ENCODE data around the gene PIP5K1C. TPM values are rescaled to one million over a fixed set of nuclear protein-coding genes. Genes with fewer than 3 reads are reported as not detected.

The PIP5K1C gene
- polyA plus RNA-seq, 1 donor from 2014 or later, result 7.1 TPM

DNA sequence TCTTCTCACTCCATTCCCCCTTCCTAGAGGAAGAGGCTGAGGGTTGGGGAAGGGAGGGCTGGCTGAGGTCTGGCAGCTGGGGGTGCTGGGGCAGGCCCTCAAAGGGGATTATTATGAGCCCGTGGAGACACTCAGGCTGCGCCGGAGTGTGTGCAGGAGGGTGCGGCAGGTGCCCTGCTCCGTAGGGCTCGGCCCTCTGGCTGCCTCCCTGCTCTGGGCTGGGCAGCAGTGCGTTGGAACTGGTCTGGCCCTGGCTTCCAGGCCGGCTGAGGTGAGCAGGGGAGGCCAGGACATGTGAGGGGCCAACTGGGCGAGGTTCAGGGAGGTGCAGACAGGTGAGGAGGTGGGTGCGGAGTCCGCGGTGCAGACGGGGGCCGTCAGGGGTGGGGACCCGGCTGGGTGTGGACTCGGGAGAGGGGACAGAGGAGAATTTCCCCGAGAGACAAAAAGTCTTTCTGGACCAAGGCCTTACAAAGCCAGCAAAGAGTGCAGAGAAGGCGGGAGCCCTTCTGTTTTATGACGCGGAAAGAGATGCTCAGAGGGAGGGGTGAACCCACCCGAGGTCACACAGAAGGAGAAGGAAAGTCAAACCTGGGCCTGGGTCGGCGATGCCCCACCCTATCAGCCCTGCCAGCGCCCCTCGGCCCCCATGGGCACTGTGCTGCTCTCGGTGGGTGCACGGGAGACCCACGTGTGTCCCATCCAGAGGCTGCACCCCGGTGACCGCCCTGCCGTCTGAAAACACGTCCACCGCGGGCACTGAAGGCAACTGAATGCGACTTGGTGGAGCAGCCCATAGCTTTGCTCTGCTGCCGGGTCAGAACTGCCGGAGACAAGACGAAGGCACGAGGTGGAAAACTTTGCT, 31.0 kb downstream of the PIP5K1C start:
- Histone ChIP-seq H3F3A (ENCODE audit: insufficient read depth, low read length, poor library complexity, severe bottlenecking) (no peaks in the 10 kb centered on the region), H3K4me3 (ENCODE audit: low read length) (no peak overlapping the region), H3K9me3 (ENCODE audit: low read length) (no peaks in the 10 kb centered on the region), H3K9me2 (ENCODE audit: insufficient read depth, low read length) (no peaks in the 10 kb centered on the region), H2AFZ (ENCODE audit: low read depth, low read length) (no peak overlapping the region), H3K79me2 (replicated peaks; ENCODE audit: insufficient read depth, low read length) (no peaks in the 10 kb centered on the region), H3K27me3 (ENCODE audit: insufficient read depth, low read depth, low read length) (no peaks in the 10 kb centered on the region), H3K9ac (ENCODE audit: low read length) (no peak overlapping the region), H3K4me2 (ENCODE audit: low read length) (no peak overlapping the region), H3K36me3 (ENCODE audit: insufficient read depth, low read length) (no peaks in the 10 kb centered on the region), H3K27ac (ENCODE audit: low read length) (no peak overlapping the region), H4K20me1 (ENCODE audit: insufficient read depth) (no peaks in the 10 kb centered on the region)
- no peak for TF ChIP-seq SMC3 (conservative IDR thresholded peaks at IDR 0.05; ENCODE audit: poor library complexity)
- no peak for TF ChIP-seq EP300 (conservative IDR thresholded peaks at IDR 0.05; ENCODE audit: poor library complexity, severe bottlenecking)
- no peak for TF ChIP-seq POLR2AphosphoS5 (IDR thresholded peaks at IDR 0.05)
- TF ChIP-seq TAF1 (IDR thresholded peaks at IDR 0.05; ENCODE audit: low read depth), result no peak
- no peak for TF ChIP-seq EZH2 (IDR thresholded peaks at IDR 0.05; ENCODE audit: borderline replicate concordance, insufficient read depth, low read length, poor library complexity, severe bottlenecking)
- TF ChIP-seq, protein P1, sequence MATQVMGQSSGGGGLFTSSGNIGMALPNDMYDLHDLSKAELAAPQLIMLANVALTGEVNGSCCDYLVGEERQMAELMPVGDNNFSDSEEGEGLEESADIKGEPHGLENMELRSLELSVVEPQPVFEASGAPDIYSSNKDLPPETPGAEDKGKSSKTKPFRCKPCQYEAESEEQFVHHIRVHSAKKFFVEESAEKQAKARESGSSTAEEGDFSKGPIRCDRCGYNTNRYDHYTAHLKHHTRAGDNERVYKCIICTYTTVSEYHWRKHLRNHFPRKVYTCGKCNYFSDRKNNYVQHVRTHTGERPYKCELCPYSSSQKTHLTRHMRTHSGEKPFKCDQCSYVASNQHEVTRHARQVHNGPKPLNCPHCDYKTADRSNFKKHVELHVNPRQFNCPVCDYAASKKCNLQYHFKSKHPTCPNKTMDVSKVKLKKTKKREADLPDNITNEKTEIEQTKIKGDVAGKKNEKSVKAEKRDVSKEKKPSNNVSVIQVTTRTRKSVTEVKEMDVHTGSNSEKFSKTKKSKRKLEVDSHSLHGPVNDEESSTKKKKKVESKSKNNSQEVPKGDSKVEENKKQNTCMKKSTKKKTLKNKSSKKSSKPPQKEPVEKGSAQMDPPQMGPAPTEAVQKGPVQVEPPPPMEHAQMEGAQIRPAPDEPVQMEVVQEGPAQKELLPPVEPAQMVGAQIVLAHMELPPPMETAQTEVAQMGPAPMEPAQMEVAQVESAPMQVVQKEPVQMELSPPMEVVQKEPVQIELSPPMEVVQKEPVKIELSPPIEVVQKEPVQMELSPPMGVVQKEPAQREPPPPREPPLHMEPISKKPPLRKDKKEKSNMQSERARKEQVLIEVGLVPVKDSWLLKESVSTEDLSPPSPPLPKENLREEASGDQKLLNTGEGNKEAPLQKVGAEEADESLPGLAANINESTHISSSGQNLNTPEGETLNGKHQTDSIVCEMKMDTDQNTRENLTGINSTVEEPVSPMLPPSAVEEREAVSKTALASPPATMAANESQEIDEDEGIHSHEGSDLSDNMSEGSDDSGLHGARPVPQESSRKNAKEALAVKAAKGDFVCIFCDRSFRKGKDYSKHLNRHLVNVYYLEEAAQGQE (IDR thresholded peaks at IDR 0.05; ENCODE audit: borderline replicate concordance), result no peak
- TF ChIP-seq MXI1 (conservative IDR thresholded peaks at IDR 0.05; ENCODE audit: poor library complexity, severe bottlenecking), result no peak
- no peak for TF ChIP-seq RAD21 (conservative IDR thresholded peaks at IDR 0.05)
- TF ChIP-seq, protein P2, sequence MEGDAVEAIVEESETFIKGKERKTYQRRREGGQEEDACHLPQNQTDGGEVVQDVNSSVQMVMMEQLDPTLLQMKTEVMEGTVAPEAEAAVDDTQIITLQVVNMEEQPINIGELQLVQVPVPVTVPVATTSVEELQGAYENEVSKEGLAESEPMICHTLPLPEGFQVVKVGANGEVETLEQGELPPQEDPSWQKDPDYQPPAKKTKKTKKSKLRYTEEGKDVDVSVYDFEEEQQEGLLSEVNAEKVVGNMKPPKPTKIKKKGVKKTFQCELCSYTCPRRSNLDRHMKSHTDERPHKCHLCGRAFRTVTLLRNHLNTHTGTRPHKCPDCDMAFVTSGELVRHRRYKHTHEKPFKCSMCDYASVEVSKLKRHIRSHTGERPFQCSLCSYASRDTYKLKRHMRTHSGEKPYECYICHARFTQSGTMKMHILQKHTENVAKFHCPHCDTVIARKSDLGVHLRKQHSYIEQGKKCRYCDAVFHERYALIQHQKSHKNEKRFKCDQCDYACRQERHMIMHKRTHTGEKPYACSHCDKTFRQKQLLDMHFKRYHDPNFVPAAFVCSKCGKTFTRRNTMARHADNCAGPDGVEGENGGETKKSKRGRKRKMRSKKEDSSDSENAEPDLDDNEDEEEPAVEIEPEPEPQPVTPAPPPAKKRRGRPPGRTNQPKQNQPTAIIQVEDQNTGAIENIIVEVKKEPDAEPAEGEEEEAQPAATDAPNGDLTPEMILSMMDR (IDR thresholded peaks at IDR 0.05; ENCODE audit: poor library complexity, severe bottlenecking), result no peak

DNA sequence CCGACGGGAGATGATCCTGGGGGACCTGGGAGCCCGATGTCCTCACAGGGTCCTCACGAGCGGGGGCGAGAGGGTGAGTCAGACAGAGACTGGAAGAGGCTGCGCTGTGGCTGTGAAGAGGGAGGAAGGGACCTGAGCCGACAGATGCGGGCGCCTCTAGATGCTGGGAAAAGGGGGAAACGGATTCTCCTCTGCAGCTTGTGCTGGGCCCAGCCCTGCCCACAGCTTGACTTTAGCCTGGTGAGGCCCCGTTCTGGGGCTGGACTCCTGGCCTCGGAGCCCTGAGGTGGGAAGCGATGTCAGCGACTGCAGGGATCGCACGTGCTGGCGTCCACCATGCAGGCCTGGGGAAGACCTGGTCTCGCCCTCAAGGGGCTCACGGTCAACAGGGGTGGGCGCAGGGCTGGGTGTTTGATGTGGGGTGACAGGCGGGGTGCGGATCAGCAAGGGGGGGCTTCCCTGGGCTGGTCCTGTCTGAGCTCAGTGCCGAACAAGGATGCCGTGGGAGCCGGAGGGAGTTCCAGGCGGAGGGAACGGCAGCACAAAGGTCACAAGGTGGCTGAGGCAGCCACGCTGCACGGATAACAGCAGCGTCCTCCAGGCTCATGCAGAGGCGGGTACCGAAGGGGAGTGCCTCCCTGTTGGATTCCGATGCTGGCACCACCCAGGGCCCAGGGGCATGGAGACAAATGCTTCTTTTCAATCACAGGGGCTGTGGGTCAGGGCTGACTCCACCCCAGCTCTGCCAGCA, 31.8 kb downstream of the PIP5K1C start:
- H3K79me2 ChIP-seq (replicated peaks; ENCODE audit: insufficient read depth, low read length), result no peaks in the 10 kb centered on the region
- TF ChIP-seq POLR2AphosphoS5 (IDR thresholded peaks at IDR 0.05), result no peak
- TF ChIP-seq MXI1 (conservative IDR thresholded peaks at IDR 0.05; ENCODE audit: poor library complexity, severe bottlenecking), result no peak
- no peak for TF ChIP-seq EP300 (conservative IDR thresholded peaks at IDR 0.05; ENCODE audit: poor library complexity, severe bottlenecking)
- TF ChIP-seq, protein P2 (IDR thresholded peaks at IDR 0.05; ENCODE audit: poor library complexity, severe bottlenecking), result no peak
- TF ChIP-seq TAF1 (IDR thresholded peaks at IDR 0.05; ENCODE audit: low read depth), result no peak
- no peak for TF ChIP-seq SMC3 (conservative IDR thresholded peaks at IDR 0.05; ENCODE audit: poor library complexity)
- no peak for TF ChIP-seq RAD21 (conservative IDR thresholded peaks at IDR 0.05)
- TF ChIP-seq, protein P1 (IDR thresholded peaks at IDR 0.05; ENCODE audit: borderline replicate concordance), result no peak
- TF ChIP-seq EZH2 (IDR thresholded peaks at IDR 0.05; ENCODE audit: borderline replicate concordance, insufficient read depth, low read length, poor library complexity, severe bottlenecking), result no peak
- no peak overlapping the region for H3K27ac ChIP-seq (ENCODE audit: low read length)
- H2AFZ ChIP-seq (ENCODE audit: low read depth, low read length), result no peak overlapping the region
- no peak overlapping the region for H3K9ac ChIP-seq (ENCODE audit: low read length)
- H3K9me3 ChIP-seq (ENCODE audit: low read length), result no peaks in the 10 kb centered on the region
- no peak overlapping the region for H3K4me2 ChIP-seq (ENCODE audit: low read length)
- no peaks in the 10 kb centered on the region for H3K36me3 ChIP-seq (ENCODE audit: insufficient read depth, low read length)
- no peaks in the 10 kb centered on the region for H3F3A ChIP-seq (ENCODE audit: insufficient read depth, low read length, poor library complexity, severe bottlenecking)
- H3K9me2 ChIP-seq (ENCODE audit: insufficient read depth, low read length), result no peaks in the 10 kb centered on the region
- no peak overlapping the region for H3K4me3 ChIP-seq (ENCODE audit: low read length)
- H3K27me3 ChIP-seq (ENCODE audit: insufficient read depth, low read depth, low read length), result no peaks in the 10 kb centered on the region
- H4K20me1 ChIP-seq (ENCODE audit: insufficient read depth), result no peaks in the 10 kb centered on the region
